MCF 10A (cell line): ENCODE measurements around the gene NINJ1. TPM values are rescaled to one million over a fixed set of nuclear protein-coding genes. Genes with fewer than 3 reads are reported as not detected.

ENCODE experiments used
- BruUV-seq: library from RNA; stranded (reverse); fragments of 400-500 nt; replicated peaks from 2 replicates; lab custom pipeline; 2021; lab: Mats Ljungman, UMichigan
- CTCF ChIA-PET: fragments of 300-600 bp; sonication (Branson Sonifier 250); formaldehyde crosslinking; extraction: SDS; loops from one replicate; lab custom pipeline; 2021; ENCODE audit warnings: antibody characterized with exemption, inconsistent platforms; lab: Yijun Ruan, JAX
- POLR2A ChIA-PET: fragments of 300-600, 350-650 bp; sonication (Branson Sonifier 250); formaldehyde crosslinking; extraction: SDS; loops from one replicate; lab custom pipeline; 2020; ENCODE audit warnings: antibody characterized with exemption, inconsistent platforms; lab: Yijun Ruan, JAX
- DNase-seq: peaks from one replicate; pipeline ENCODE4 v3.0.0-alpha.2; 2018; ENCODE audit not compliant: unreplicated experiment
- H3K27ac Mint-ChIP-seq: one replicate; pipeline ENCODE4 v1.8.0; 2022; ENCODE audit warnings: mild to moderate bottlenecking, low read depth, mixed read lengths; ENCODE audit not compliant: unreplicated experiment
- H3K27me3 Mint-ChIP-seq: one replicate; pipeline ENCODE4 v1.8.0; 2022; ENCODE audit warnings: mixed read lengths; ENCODE audit not compliant: insufficient read depth, unreplicated experiment
- H3K36me3 Mint-ChIP-seq: one replicate; pipeline ENCODE4 v1.8.0; 2022; ENCODE audit warnings: mild to moderate bottlenecking, moderate library complexity, mixed read lengths; ENCODE audit not compliant: insufficient read depth, unreplicated experiment
- H3K4me1 Mint-ChIP-seq: one replicate; pipeline ENCODE4 v1.8.0; 2022; ENCODE audit warnings: mixed read lengths; ENCODE audit not compliant: insufficient read depth, unreplicated experiment
- H3K4me3 Mint-ChIP-seq: one replicate; pipeline ENCODE4 v1.8.0; 2022; ENCODE audit warnings: mild to moderate bottlenecking, moderate library complexity, mixed read lengths; ENCODE audit not compliant: unreplicated experiment
- H3K9me3 Mint-ChIP-seq: one replicate; pipeline ENCODE4 v1.8.0; 2022; ENCODE audit warnings: mixed read lengths; ENCODE audit not compliant: unreplicated experiment
- intact Hi-C: fragments of 100-400 bp; cut with micrococcal nuclease; formaldehyde crosslinking; loops from 2 replicates; pipeline ENCODE4 v1.14.1; 2022
- total RNA-seq: library from RNA; stranded (reverse); gene quantifications from 2 replicates; pipeline ENCODE4 v1.2.3, GENCODE V29; 2022
- TF ChIP-seq, protein P1 (sequence below): fragments of 200-600 bp; IDR thresholded peaks from one replicate; pipeline ENCODE4 v1.8.0; 2022; ENCODE audit warnings: antibody characterized with exemption, mild to moderate bottlenecking; ENCODE audit not compliant: unreplicated experiment

The NINJ1 gene
- total RNA-seq, 1 experiment from 2014 or later, result 64.7 TPM

DNA sequence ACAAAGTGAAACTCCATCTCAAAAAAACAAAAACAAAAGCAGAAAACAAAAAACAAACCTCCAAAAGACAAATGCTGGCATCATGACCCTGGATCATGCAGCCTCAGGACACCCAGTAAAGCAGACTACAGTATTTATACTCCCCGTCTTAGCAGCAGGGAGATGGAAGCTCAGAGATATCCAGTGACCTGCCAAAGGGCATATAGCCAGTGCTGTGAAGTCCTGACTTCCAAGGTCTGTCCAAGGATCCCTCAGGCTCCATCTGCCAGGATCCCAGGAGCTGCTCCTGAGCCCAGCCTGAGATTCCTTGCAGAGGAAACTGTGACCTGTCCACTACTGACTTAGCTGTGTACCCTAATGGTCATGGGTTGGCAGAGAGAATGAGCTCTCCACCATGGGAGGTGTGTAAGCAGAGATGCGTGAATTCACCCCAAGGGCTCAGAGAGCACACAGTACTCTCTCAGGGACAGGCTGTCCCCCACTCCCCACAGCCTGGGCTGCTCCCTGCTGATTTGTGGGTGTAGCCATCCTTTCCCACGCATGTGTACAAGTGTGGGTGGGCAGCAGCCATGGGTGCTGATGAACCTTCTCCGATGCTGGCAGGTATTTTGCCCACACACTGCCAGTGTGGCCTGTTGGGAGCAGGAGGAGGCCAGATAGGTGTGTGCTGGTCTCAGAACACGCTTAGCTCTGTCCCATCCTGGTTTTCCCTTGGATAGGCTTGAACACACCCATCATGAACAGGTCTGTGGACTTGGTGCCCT is 47.8 kb upstream of the NINJ1 start:
- POLR2A ChIA-PET, result no interaction called here

DNA sequence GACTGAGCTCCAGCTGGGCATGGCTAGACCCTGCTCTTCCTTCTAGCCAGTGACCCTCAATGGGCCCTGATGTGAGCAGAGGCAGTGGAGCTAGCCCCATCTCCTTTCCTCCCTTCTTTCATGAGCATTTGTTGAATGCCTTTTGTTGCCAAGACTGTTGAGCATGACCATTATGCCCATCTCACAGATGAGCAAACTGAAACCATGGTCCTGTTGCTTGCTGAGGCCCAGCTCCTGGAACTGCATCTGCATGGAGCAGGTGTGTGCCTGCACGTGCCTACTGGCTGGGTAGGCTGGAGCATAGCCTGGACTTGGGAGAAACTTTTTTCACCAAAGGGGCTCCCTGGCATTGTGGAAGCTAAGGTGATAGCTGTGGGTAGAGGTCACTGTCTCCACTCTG is 46.9 kb upstream of the NINJ1 start:
- intact Hi-C loops, result no loop called here
- TF ChIP-seq, protein P1, sequence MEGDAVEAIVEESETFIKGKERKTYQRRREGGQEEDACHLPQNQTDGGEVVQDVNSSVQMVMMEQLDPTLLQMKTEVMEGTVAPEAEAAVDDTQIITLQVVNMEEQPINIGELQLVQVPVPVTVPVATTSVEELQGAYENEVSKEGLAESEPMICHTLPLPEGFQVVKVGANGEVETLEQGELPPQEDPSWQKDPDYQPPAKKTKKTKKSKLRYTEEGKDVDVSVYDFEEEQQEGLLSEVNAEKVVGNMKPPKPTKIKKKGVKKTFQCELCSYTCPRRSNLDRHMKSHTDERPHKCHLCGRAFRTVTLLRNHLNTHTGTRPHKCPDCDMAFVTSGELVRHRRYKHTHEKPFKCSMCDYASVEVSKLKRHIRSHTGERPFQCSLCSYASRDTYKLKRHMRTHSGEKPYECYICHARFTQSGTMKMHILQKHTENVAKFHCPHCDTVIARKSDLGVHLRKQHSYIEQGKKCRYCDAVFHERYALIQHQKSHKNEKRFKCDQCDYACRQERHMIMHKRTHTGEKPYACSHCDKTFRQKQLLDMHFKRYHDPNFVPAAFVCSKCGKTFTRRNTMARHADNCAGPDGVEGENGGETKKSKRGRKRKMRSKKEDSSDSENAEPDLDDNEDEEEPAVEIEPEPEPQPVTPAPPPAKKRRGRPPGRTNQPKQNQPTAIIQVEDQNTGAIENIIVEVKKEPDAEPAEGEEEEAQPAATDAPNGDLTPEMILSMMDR, result no peak
- H3K4me1 Mint-ChIP-seq, result no peaks in the 10 kb centered on the region
- no peaks in the 10 kb centered on the region for H3K27me3 Mint-ChIP-seq
- ChIA-PET CTCF (interaction anchor here (1.0 to 1.5 kb wide), 2 partner anchors 13 to 124 kb away, joined by 3 read pairs; no protein-coding TSS in a partner anchor), POLR2A (no interaction called here)
- no TSS peak for BruUV-seq
- H3K27ac Mint-ChIP-seq, result no peak overlapping the region
- H3K9me3 Mint-ChIP-seq, result no peaks in the 10 kb centered on the region
- no peak overlapping the region for H3K4me3 Mint-ChIP-seq
- peaks cover 5% of the 10 kb centered on the region for H3K36me3 Mint-ChIP-seq
- no peak for DNase-seq

More for the DNA sequence above, 47.8 kb upstream of the NINJ1 start:
- CTCF ChIA-PET, result interaction anchor here (1.0 kb wide), 1 partner anchor 12 kb away, joined by 3 read pairs; no protein-coding TSS in a partner anchor
- Mint-ChIP-seq H3K9me3 (no peaks in the 10 kb centered on the region), H3K36me3 (peaks cover 5% of the 10 kb centered on the region), H3K4me1 (no peaks in the 10 kb centered on the region), H3K27me3 (no peaks in the 10 kb centered on the region), H3K4me3 (no peak overlapping the region), H3K27ac (no peak overlapping the region)
- no peak for DNase-seq
- intact Hi-C loops, result no loop called here
- no TSS peak for BruUV-seq
- TF ChIP-seq, protein P1, result no peak

DNA sequence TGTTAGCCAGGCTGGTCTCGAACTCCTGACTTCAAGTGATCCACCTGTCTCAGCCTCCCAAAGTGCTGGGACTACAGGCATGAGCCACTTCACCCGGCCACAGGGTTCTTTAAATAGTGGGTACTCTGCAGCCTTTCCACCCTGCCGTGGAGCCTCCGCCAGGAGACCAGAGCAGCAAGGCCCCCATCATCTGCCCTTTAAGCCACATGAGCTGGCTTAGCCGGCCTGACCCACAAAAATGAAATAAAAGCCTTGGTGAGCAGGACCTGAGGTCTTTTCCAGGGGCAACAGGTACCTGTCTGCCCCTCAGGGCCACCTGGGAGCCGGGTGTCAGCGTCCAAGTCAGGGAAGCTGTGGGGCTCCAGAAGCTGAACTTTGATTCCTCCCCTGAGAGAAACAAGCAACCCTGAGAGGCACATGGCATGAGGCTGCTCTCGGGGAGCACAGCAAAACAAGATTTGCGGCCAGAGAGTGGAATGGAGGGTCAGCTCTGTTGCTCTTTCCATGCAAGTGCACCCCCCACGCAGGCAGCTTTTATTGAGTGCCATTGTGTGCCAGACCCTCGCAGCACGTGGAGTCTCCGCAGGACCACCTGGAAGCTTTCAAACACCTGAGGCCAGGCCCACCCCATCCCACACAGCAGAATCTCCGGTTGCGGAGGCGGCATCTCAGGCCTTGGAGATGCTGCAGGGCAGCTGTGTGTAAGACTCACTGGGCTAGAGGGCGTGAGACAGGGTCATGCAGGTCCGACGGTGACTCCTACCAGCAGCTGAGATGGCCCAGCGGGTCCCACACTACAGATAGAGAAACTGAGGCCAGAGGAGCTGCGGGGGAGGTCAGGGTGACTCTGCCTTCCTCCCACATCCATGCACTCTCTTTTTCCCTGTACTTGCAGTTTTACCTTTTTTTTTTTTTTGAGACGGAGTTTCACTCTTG is 45.1 kb upstream of the NINJ1 start:
- peaks cover 5% of the 10 kb centered on the region for H3K36me3 Mint-ChIP-seq
- no TSS peak for BruUV-seq
- H3K9me3 Mint-ChIP-seq, result no peaks in the 10 kb centered on the region
- no peak overlapping the region for H3K4me3 Mint-ChIP-seq
- no peak for DNase-seq
- no peaks in the 10 kb centered on the region for H3K4me1 Mint-ChIP-seq
- TF ChIP-seq, protein P1, result no peak
- POLR2A ChIA-PET, result no interaction called here
- no peak overlapping the region for H3K27ac Mint-ChIP-seq
- CTCF ChIA-PET, result interaction anchor here (0.6 kb wide), 1 partner anchor 1910 kb away, joined by 3 read pairs; no protein-coding TSS in a partner anchor
- no peaks in the 10 kb centered on the region for H3K27me3 Mint-ChIP-seq
- intact Hi-C loops, result no loop called here

DNA sequence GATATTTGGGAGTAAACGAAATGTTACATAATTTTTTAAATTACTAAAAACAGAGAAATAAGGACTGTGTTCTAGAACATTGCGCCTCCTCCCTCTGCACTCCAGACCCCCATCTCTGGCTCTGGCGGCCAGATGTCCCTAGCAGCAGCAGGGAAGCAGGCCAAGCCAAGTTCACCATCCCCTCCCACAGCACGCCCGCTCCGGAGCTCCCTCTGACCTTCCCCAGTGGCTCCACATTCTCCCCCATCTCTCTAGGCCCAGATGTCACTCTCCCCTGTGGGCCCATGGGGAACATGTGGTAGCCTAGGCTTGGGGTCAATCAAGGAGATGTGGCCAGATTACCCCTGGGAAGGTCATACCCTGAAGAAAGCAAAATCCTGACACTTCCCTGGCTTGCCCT is 43.6 kb upstream of the NINJ1 start:
- intact Hi-C loops, result no loop called here
- no TSS peak for BruUV-seq
- Mint-ChIP-seq H3K27me3 (no peaks in the 10 kb centered on the region), H3K4me3 (no peak overlapping the region), H3K27ac (no peak overlapping the region), H3K4me1 (no peaks in the 10 kb centered on the region), H3K36me3 (peaks cover 5% of the 10 kb centered on the region), H3K9me3 (no peaks in the 10 kb centered on the region)
- POLR2A ChIA-PET, result no interaction called here
- no peak for DNase-seq
- CTCF ChIA-PET, result interaction anchor here (0.6 kb wide), 1 partner anchor 17 kb away, joined by 3 read pairs; no protein-coding TSS in a partner anchor
- TF ChIP-seq, protein P1, result no peak
